22Rv1 (cell line): ENCODE data around the gene TGFBRAP1.

Experiments
- CTCF ChIP-seq: fragments of 450-650 bp; IDR thresholded peaks from 2 replicates; pipeline ENCODE4 v1.5.1; 2017; ENCODE audit warnings: mild to moderate bottlenecking
- ZFX ChIP-seq: fragments of 450-650 bp; IDR thresholded peaks from 2 replicates; pipeline ENCODE4 v1.6.1; 2017; ENCODE audit warnings: antibody characterized with exemption, borderline replicate concordance

GRCh38 chr2:105315314-105315713 lies 14.2 kb downstream of the TGFBRAP1 start:
- no peak for TF ChIP-seq CTCF
- no peak for TF ChIP-seq ZFX
